Astrocyte of the spinal cord (primary cell): ENCODE data around the gene NHSL2.

Experiments used
- DNase-seq: peaks from one replicate; pipeline ENCODE4 v3.0.0; 2011; ENCODE audit warnings: low read depth, low spot score
- H3K4me3 ChIP-seq: 2 replicates; pipeline ENCODE4 v1.5.1; 2011; ENCODE audit warnings: low read depth, mild to moderate bottlenecking, low read length, moderate library complexity
- CTCF ChIP-seq: IDR thresholded peaks from 2 replicates; pipeline ENCODE4 v1.5.1; 2012; ENCODE audit warnings: low read depth, mild to moderate bottlenecking, low read length, inconsistent platforms
- in situ Hi-C: cut with HindIII; loops from 2 replicates; pipeline ENCODE4 v1.10.0; 2017; ENCODE audit warnings: low sequenced_read_pairs

The NHSL2 gene

DNA sequence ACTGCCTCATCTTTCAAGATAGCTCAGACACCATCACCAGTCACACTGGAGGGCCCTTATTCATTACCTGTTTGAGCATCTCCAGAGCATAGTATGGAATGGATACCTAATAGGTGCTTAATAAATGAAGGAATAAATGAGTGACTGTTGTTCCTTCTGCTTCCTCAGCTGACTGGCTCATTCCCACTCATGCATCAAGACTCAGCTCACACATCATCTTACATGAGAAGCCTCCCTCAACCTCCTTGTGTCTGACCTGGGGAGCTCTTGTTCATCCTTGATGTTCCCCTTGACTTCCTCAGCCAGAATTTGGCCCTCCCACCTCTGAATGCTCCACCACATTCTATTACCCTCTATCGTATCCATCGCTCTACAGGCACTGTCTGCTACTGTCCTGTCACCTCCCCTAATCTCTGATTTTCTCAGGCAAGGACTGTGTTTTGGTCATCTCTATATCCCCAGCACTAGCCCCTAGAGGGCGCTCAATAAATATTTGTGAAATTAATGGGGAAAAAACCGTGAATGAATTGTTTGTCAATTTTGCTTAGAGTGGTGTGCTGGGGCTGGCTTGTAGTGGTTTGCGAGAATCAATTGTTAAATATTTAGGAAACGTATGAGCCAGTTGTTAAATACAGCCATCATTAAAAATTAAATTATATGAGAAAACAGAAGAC, 88.3 kb downstream of the NHSL2 start:
- in situ Hi-C loops = no loop called here

GRCh38 chrX:71999535-71999934, 88.9 kb downstream of the NHSL2 start:
- TF ChIP-seq CTCF = no peak
- no peak overlapping the region for H3K4me3 ChIP-seq
- no peak for DNase-seq
- in situ Hi-C loops = no loop called here

More for the DNA sequence above, 88.3 kb downstream of the NHSL2 start:
- no peak for DNase-seq
- peak; percentile 66 for TF ChIP-seq CTCF
- H3K4me3 ChIP-seq = no peak overlapping the region

DNA sequence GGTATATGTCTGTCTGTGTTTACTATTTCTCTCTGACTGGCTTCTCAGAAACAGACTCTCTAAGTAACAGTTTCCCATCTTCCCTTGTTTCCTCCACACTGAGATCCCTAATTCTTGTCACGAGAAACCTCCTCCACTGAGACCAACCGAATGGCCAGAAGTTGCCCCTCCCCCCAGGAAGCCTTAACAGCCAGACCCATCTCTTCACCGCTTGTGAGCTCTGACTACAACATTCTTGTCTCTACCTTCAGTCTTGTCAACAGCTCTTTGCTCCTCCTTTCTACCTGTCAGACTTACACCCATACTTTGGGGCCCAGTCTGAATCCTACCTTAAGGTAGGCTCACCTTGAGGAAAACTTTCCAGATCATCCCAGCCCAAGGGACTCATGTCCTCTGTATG, 90.8 kb downstream of the NHSL2 start:
- no peak for DNase-seq
- TF ChIP-seq CTCF = no peak
- in situ Hi-C loops = no loop called here

GRCh38 chrX:72001906-72002305, 91.3 kb downstream of the NHSL2 start:
- in situ Hi-C loops = no loop called here
- no peak overlapping the region for H3K4me3 ChIP-seq
- no peak for TF ChIP-seq CTCF
- no peak for DNase-seq

More for the DNA sequence above, 90.8 kb downstream of the NHSL2 start:
- no peak overlapping the region for H3K4me3 ChIP-seq

GRCh38 chrX:72002875-72003274, 92.2 kb downstream of the NHSL2 start:
- H3K4me3 ChIP-seq = no peak overlapping the region
- in situ Hi-C loops = no loop called here
- DNase-seq = peak; percentile 40
- no peak for TF ChIP-seq CTCF

- in situ Hi-C loops = no loop called here
- peak; percentile 56 for DNase-seq
- H3K4me3 ChIP-seq = no peak overlapping the region
- peak; percentile 19 for TF ChIP-seq CTCF
Measured at GRCh38 chrX:72003811-72004750, 93.4 kb downstream of the NHSL2 start.
